ENCODE data around the gene ZNF804A.

DNA sequence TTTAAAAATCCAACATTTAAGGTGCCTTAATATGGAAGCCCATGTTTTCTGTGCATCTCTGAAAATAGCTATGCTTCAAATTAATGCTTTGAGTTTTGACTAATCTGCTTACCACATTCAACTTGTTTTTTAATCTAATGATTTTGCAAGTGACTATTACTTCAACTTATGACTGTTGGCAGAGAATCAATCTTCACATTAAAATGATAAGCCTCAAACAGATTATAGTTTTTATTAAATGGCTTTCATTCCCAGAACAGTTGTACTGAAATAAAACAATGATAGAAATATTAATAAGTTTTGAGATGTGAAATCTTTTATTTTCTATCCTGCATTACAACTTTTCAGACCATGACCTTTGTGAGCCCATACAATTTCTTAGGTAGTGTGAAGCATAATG, 347.5 kb downstream of the ZNF804A start:
- TF ChIP-seq EP300 (IDR thresholded peaks at IDR 0.05) (no peak), POLR2A (IDR thresholded peaks at IDR 0.05) (no peak)
- TF ChIP-seq, protein P1, sequence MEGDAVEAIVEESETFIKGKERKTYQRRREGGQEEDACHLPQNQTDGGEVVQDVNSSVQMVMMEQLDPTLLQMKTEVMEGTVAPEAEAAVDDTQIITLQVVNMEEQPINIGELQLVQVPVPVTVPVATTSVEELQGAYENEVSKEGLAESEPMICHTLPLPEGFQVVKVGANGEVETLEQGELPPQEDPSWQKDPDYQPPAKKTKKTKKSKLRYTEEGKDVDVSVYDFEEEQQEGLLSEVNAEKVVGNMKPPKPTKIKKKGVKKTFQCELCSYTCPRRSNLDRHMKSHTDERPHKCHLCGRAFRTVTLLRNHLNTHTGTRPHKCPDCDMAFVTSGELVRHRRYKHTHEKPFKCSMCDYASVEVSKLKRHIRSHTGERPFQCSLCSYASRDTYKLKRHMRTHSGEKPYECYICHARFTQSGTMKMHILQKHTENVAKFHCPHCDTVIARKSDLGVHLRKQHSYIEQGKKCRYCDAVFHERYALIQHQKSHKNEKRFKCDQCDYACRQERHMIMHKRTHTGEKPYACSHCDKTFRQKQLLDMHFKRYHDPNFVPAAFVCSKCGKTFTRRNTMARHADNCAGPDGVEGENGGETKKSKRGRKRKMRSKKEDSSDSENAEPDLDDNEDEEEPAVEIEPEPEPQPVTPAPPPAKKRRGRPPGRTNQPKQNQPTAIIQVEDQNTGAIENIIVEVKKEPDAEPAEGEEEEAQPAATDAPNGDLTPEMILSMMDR (IDR thresholded peaks at IDR 0.05): no peak
